Gastroesophageal sphincter (tissue), 4 donors: ENCODE data around the gene LRIG1. TPM values are rescaled to one million over a fixed set of nuclear protein-coding genes. Genes with fewer than 3 reads are reported as not detected.
A peak's percentile ranks its signal among the peaks of the same experiment; 100 is the strongest.

ENCODE experiments used
- ATAC-seq: fragments of 150-250 bp; one replicate; pipeline ENCODE4 v1.9.1; 2016; ENCODE audit warnings: mild to moderate bottlenecking, moderate library complexity
- H3K27ac ChIP-seq, 4 donors: fragments of 200-600 bp; sonication (generic) in 3 of 4; 1 replicate in 3 of 4; 2 replicates in 1 of 4; pipeline ENCODE4 v1.5.1; 2016 to 2019
- H3K27me3 ChIP-seq: fragments of 200-600 bp; sonication (generic); one replicate; pipeline ENCODE4 v1.5.1; 2019
- H3K36me3 ChIP-seq, 2 donors: fragments of 200-600 bp; sonication (generic); one replicate each; pipeline ENCODE4 v1.5.1; 2019; ENCODE audit warnings: control low read depth in 1 of 2
- H3K4me1 ChIP-seq, 3 donors: fragments of 200-600 bp; sonication (generic); 1 replicate in 2 of 3; 2 replicates in 1 of 3; pipeline ENCODE4 v1.5.1; 2016 to 2019; ENCODE audit warnings: control low read depth in 2 of 3
- H3K4me3 ChIP-seq, 2 donors: fragments of 200-600 bp; sonication (generic); one replicate each; pipeline ENCODE4 v1.5.1; 2019; ENCODE audit warnings: mild to moderate bottlenecking in 1 of 2, moderate library complexity in 1 of 2
- H3K9me3 ChIP-seq, 3 donors: fragments of 200-600 bp; sonication (generic); one replicate each; pipeline ENCODE4 v1.5.1; 2017 to 2019; ENCODE audit warnings: control low read depth in 2 of 3
- EP300 ChIP-seq: sonication (generic); formaldehyde crosslinking; IDR thresholded peaks from one replicate; pipeline ENCODE4 v1.6.1; 2017; ENCODE audit warnings: antibody characterized with exemption, mild to moderate bottlenecking
- POLR2A ChIP-seq, 2 donors: fragments of 450-650 bp; IDR thresholded peaks; one replicate each; pipeline ENCODE4 v1.6.1; 2017; ENCODE audit warnings: antibody characterized with exemption in 2 of 2, mild to moderate bottlenecking in 2 of 2, moderate library complexity in 1 of 2
- POLR2AphosphoS5 ChIP-seq: sonication (generic); formaldehyde crosslinking; IDR thresholded peaks from one replicate; pipeline ENCODE4 v1.6.1; 2017; ENCODE audit warnings: antibody characterized with exemption
- WGBS, 2 donors: methylation state at CpG; one replicate each; pipeline ENCODE4 v1.1.5; 2018; ENCODE audit warnings: low coverage in 1 of 2; 5-methylcytosine and 5-hydroxymethylcytosine counted together
- total RNA-seq, 4 donors: library from RNA; depleted of rRNA; stranded (reverse); fragments of >200 nt; gene quantifications; one replicate each; pipeline ENCODE4 v1.1.0, GENCODE V29; 2016
- TF ChIP-seq, protein P1 (sequence below), 4 experiments: fragments of 200-600 bp in 2 of 4; fragments of 450-650 bp in 2 of 4; sonication (generic) in 1 of 4; IDR thresholded peaks; one replicate each; pipeline ENCODE4 v1.5.1; 2017 to 2019; ENCODE audit warnings: antibody characterized with exemption in 4 of 4, mild to moderate bottlenecking in 2 of 4, moderate library complexity in 2 of 4

The LRIG1 gene
- total RNA-seq, 4 donors from 2014 or later: 104 to 217 (median 157) TPM

DNA sequence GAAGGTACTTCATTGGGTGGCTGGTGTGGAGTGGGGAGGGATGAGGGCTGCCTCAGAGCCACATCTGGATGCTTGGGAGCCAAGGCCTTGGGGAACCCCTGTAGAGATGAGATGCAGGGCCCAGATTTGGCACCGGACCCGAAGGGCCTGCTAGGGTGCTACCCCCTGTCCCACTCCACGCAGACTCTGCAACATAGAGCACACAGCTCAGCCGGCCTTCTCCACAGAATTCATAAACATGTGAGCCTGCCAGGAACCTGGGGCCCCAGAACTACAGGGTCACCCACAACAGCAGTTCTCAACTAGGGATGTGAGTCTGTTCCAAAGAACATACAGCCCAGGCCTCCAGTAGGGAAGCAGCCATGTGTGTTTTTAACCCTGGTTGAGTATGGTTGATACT is 62.8 kb downstream of the LRIG1 start:
- TF ChIP-seq, protein P1, sequence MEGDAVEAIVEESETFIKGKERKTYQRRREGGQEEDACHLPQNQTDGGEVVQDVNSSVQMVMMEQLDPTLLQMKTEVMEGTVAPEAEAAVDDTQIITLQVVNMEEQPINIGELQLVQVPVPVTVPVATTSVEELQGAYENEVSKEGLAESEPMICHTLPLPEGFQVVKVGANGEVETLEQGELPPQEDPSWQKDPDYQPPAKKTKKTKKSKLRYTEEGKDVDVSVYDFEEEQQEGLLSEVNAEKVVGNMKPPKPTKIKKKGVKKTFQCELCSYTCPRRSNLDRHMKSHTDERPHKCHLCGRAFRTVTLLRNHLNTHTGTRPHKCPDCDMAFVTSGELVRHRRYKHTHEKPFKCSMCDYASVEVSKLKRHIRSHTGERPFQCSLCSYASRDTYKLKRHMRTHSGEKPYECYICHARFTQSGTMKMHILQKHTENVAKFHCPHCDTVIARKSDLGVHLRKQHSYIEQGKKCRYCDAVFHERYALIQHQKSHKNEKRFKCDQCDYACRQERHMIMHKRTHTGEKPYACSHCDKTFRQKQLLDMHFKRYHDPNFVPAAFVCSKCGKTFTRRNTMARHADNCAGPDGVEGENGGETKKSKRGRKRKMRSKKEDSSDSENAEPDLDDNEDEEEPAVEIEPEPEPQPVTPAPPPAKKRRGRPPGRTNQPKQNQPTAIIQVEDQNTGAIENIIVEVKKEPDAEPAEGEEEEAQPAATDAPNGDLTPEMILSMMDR (IDR thresholded peaks at IDR 0.05): no peak
- no peak for TF ChIP-seq EP300
- no peak for TF ChIP-seq POLR2AphosphoS5
- TF ChIP-seq POLR2A (IDR thresholded peaks at IDR 0.05): no peak
- H3K27me3 ChIP-seq: no peaks in the 10 kb centered on the region
- H3K9me3 ChIP-seq: no peaks in the 10 kb centered on the region
- H3K27ac ChIP-seq: no peak overlapping the region
- H3K4me3 ChIP-seq: no peak overlapping the region
- H3K36me3 ChIP-seq: no peaks in the 10 kb centered on the region
- ATAC-seq: no peak
- 63% methylated on average over 2 of the region's 4 CpGs; no CpG with 5 or more reads in 1 of the 2 donors for WGBS, 2 donors
- H3K4me1 ChIP-seq: peaks cover 28 to 97% (median 38%) of the 10 kb centered on the region in 3 donors

DNA sequence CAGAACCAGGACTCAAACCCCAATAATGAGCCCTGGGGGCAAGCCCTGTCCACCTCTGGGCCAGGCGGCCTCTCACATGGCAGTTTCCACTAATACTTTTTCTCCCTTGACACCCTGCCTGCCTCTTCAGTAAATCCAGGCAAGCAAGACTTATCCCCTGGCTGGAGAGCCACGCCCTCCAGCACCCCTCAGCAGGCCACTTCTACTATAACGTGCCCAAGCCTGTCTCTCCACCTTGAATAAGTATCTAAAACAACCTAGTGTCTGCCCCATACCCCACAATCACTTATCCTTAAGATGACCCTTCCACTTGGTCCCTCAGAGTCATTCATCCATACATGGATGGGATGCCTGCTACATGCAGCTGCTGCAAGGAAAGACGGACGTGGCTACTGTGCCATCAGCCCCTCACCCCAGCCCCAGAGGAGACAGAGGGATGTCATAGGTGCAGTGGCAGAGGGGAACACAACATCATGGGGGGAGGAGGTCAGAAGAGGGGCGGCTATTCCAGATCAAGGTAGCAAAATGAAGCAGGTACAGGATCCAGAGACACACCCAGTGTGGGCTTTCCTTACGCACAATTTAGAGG is 63.4 kb downstream of the LRIG1 start:
- WGBS, 2 donors: 87 to 100% methylated on average over 4 to 5 of the region's 7 CpGs
- H3K27ac ChIP-seq: peak overlapping the region in 1 of 4 donors; percentile 29
- no peaks in the 10 kb centered on the region for H3K9me3 ChIP-seq
- H3K36me3 ChIP-seq: no peaks in the 10 kb centered on the region
- H3K27me3 ChIP-seq: no peaks in the 10 kb centered on the region
- peaks cover 24 to 97% (median 38%) of the 10 kb centered on the region in 3 donors for H3K4me1 ChIP-seq
- H3K4me3 ChIP-seq: no peak overlapping the region
- ATAC-seq: no peak
- TF ChIP-seq, protein P1 (IDR thresholded peaks at IDR 0.05): no peak
- TF ChIP-seq EP300: no peak
- TF ChIP-seq POLR2A (IDR thresholded peaks at IDR 0.05): no peak
- no peak for TF ChIP-seq POLR2AphosphoS5

DNA sequence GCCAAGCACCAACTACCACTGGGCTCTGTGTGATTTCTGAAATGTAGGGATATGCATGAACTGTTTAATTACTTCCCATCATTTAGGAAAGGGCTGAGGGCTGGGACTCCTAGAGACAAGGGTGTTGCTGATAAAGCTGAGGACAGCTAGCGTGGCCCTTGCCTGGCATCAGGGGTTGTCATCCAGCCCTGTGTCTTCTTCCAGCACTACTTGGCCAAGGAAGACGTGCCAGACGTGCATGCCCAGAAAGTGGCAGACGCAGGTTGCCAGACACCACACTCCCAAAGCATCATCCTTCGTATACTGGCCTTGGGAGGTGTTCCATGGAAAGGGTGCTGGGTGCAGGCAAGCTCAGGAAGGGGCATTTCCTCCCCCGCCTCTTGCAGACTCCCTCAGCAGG is 64.8 kb downstream of the LRIG1 start:
- H3K27me3 ChIP-seq: no peaks in the 10 kb centered on the region
- peaks cover 0 to 6% of the 10 kb centered on the region in 2 donors for H3K36me3 ChIP-seq
- H3K9me3 ChIP-seq: no peaks in the 10 kb centered on the region
- TF ChIP-seq, protein P1 (IDR thresholded peaks at IDR 0.05): no peak
- TF ChIP-seq EP300 (no peak), POLR2AphosphoS5 (no peak), POLR2A (IDR thresholded peaks at IDR 0.05) (no peak)
- no peak for ATAC-seq
- no peak overlapping the region for H3K4me3 ChIP-seq
- WGBS, 2 donors: 47 to 68% methylated on average over 3 to 5 of the region's 6 CpGs
- H3K4me1 ChIP-seq: peaks cover 10 to 97% (median 25%) of the 10 kb centered on the region in 3 donors
- H3K27ac ChIP-seq: peak overlapping the region in 3 of 4 donors; percentile 17 to 56 (median 47)

DNA sequence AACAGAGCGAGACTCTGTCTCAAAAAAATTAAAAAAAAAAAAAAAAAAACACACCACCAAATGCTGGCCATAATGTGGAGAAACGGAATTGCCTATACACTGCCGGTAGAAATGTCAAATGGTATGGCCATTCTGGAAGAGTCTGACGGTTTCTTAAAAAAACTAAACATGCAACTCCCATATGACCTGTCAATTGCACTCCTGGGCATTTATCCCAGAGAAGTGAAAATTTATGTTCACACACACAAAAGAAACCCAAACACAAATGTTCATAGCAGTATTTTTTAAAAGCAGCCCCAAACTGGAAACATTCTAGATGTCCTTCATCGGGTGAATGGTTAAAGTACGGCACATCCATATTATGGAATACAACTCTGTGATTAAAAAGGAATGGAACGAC is 66.1 kb downstream of the LRIG1 start:
- no peak for ATAC-seq
- peaks cover 10 to 96% (median 22%) of the 10 kb centered on the region in 3 donors for H3K4me1 ChIP-seq
- 57 to 68% methylated on average over 5 to 6 of the region's 7 CpGs for WGBS, 2 donors

DNA sequence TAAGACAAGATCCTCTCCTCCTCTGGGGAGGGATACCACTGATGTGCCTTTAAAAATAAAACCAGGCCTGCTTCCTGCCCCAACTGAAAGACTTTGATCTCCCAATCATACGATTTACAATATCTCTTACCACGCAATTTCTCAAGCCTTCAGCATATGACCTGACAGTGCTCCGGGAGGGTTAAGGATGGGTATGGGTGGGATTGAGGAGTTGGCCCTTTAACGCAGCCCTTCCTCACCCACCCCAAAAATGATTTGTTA is 67.4 kb downstream of the LRIG1 start:
- peaks cover 0 to 6% of the 10 kb centered on the region in 2 donors for H3K36me3 ChIP-seq
- peak overlapping the region in 3 of 4 donors; percentile 45 to 73 (median 45) for H3K27ac ChIP-seq
- TF ChIP-seq, protein P1 (IDR thresholded peaks at IDR 0.05): no peak
- TF ChIP-seq POLR2A (IDR thresholded peaks at IDR 0.05) (no peak), POLR2AphosphoS5 (no peak), EP300 (no peak)
- H3K27me3 ChIP-seq: no peaks in the 10 kb centered on the region
- 36 to 61% methylated on average over 4 of the region's 4 CpGs for WGBS, 2 donors
- no peak overlapping the region for H3K4me3 ChIP-seq
- H3K9me3 ChIP-seq: no peaks in the 10 kb centered on the region
- peaks cover 13 to 99% (median 26%) of the 10 kb centered on the region in 3 donors for H3K4me1 ChIP-seq
- ATAC-seq: no peak

More for the DNA sequence above, 66.1 kb downstream of the LRIG1 start:
- Histone ChIP-seq H3K4me3 (no peak overlapping the region), H3K36me3 (peaks cover 0 to 6% of the 10 kb centered on the region in 2 donors), H3K27ac (no peak overlapping the region), H3K9me3 (no peaks in the 10 kb centered on the region), H3K27me3 (no peaks in the 10 kb centered on the region)
- no peak for TF ChIP-seq EP300
- TF ChIP-seq POLR2AphosphoS5: no peak
- TF ChIP-seq, protein P1 (IDR thresholded peaks at IDR 0.05): no peak
